Vagina (tissue), 2 donors: ENCODE data around the gene TNFRSF19. TPM values are rescaled to one million over a fixed set of nuclear protein-coding genes. Genes with fewer than 3 reads are reported as not detected.

Experiments
- DNase-seq, 2 donors: peaks; one replicate each; pipeline ENCODE4 v3.0.0-alpha.2; 2017; ENCODE audit errors: extremely low spot score in 2 of 2
- H3K27ac ChIP-seq: fragments of 200-600 bp; sonication (generic); one replicate; pipeline ENCODE4 v1.5.1; 2019
- H3K27me3 ChIP-seq: fragments of 200-600 bp; sonication (generic); one replicate; pipeline ENCODE4 v1.5.1; 2019
- H3K36me3 ChIP-seq, 2 donors: fragments of 200-600 bp; sonication (generic); one replicate each; pipeline ENCODE4 v1.5.1; 2017 to 2019
- H3K4me1 ChIP-seq: fragments of 200-600 bp; sonication (generic); one replicate; pipeline ENCODE4 v1.5.1; 2019
- H3K4me3 ChIP-seq, 2 donors: fragments of 200-600 bp; sonication (generic); 1 replicate in 1 of 2; 2 replicates in 1 of 2; pipeline ENCODE4 v1.5.1; 2016 to 2019
- H3K9me3 ChIP-seq: fragments of 200-600 bp; sonication (generic); one replicate; pipeline ENCODE4 v1.5.1; 2019
- POLR2A ChIP-seq, 2 donors: fragments of 450-650 bp; IDR thresholded peaks; one replicate each; pipeline ENCODE4 v1.6.1; 2017; ENCODE audit warnings: antibody characterized with exemption in 2 of 2, mild to moderate bottlenecking in 2 of 2, moderate library complexity in 2 of 2
- POLR2AphosphoS5 ChIP-seq, 2 donors: sonication (generic); formaldehyde crosslinking; IDR thresholded peaks; one replicate each; pipeline ENCODE4 v1.9.0; 2017; ENCODE audit warnings: antibody characterized with exemption in 2 of 2, mild to moderate bottlenecking in 2 of 2, low read depth in 1 of 2; ENCODE audit not compliant: insufficient read depth in 1 of 2
- intact Hi-C: fragments of 100-400 bp; cut with DNase I; formaldehyde crosslinking; loops from one replicate; pipeline ENCODE4 v1.15.1; 2023
- total RNA-seq: library from RNA; depleted of rRNA; stranded (reverse); fragments of >200 nt; gene quantifications from one replicate; pipeline ENCODE4 v1.2.3, GENCODE V29; 2016
- TF ChIP-seq, protein P1 (sequence below), 3 experiments: fragments of 450-650 bp in 2 of 3; fragments of 200-600 bp in 1 of 3; sonication (generic) in 1 of 3; IDR thresholded peaks; one replicate each; pipeline ENCODE4 v1.5.1; 2017 to 2019; ENCODE audit warnings: antibody characterized with exemption in 3 of 3, mild to moderate bottlenecking in 2 of 3, moderate library complexity in 2 of 3

The TNFRSF19 gene
- total RNA-seq, 1 donor from 2014 or later: 10.3 TPM

DNA sequence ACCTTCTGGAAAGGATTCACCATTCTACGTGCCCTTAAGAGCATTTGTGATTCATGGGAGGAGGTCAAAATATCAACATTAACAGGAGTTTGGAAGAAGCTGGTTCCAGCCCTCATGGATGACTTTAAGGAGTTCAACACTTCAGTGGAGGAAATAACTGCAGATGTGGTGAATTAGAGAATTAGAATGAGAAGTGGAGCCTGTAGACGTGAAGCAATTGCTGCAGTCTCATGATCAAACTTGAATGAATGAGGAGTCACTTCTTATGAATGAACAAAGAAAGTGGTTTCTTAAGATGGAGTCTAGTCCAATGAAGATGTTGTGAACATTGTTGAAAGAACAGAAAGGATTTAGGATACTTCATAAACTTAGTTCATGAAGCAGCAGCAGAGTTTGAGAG is 129.1 kb downstream of the TNFRSF19 start:
- TF ChIP-seq POLR2A (IDR thresholded peaks at IDR 0.05) (no peak), POLR2AphosphoS5 (IDR thresholded peaks at IDR 0.05; ENCODE audit: insufficient read depth in 1 of 2, low read depth in 1 of 2) (no peak)
- TF ChIP-seq, protein P1, sequence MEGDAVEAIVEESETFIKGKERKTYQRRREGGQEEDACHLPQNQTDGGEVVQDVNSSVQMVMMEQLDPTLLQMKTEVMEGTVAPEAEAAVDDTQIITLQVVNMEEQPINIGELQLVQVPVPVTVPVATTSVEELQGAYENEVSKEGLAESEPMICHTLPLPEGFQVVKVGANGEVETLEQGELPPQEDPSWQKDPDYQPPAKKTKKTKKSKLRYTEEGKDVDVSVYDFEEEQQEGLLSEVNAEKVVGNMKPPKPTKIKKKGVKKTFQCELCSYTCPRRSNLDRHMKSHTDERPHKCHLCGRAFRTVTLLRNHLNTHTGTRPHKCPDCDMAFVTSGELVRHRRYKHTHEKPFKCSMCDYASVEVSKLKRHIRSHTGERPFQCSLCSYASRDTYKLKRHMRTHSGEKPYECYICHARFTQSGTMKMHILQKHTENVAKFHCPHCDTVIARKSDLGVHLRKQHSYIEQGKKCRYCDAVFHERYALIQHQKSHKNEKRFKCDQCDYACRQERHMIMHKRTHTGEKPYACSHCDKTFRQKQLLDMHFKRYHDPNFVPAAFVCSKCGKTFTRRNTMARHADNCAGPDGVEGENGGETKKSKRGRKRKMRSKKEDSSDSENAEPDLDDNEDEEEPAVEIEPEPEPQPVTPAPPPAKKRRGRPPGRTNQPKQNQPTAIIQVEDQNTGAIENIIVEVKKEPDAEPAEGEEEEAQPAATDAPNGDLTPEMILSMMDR (IDR thresholded peaks at IDR 0.05): no peak
- no peak overlapping the region for H3K27ac ChIP-seq
- intact Hi-C loops: no loop called here

DNA sequence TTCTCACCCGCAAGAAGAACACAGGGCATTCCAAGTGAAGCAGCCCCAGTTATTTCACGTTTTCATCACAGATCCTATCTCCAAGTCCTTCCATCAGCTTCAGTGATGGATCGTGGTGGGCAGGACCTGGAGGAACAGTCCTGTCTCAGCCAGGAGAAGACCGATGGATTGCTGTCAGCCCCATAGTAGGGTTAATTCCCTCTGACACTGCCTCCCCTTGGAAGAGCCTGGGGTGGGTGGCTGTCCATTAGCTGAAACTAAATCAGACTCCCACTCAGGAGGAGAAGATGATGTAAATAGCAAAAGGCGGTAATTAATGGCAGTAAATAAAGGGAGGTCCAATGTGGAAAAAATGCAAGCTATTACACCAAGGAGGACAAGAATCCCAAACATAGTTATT is 131.0 kb downstream of the TNFRSF19 start:
- Histone ChIP-seq H3K36me3 (no peaks in the 10 kb centered on the region), H3K27ac (peak overlapping the region; percentile 78), H3K27me3 (no peaks in the 10 kb centered on the region), H3K4me1 (peaks cover 15% of the 10 kb centered on the region), H3K4me3 (no peak overlapping the region), H3K9me3 (no peaks in the 10 kb centered on the region)
- no peak for TF ChIP-seq POLR2AphosphoS5 (IDR thresholded peaks at IDR 0.05; ENCODE audit: insufficient read depth in 1 of 2, low read depth in 1 of 2)
- TF ChIP-seq, protein P1 (IDR thresholded peaks at IDR 0.05): no peak
- TF ChIP-seq POLR2A (IDR thresholded peaks at IDR 0.05): no peak
- peak in 1 of 2 donors; percentile 84 for DNase-seq
- intact Hi-C loops: loop anchor here (5.0 kb wide), 1 partner anchor 161 kb away; no protein-coding TSS in a partner anchor

More for the DNA sequence above, 129.1 kb downstream of the TNFRSF19 start:
- no peak for DNase-seq
- no peaks in the 10 kb centered on the region for H3K27me3 ChIP-seq
- no peaks in the 10 kb centered on the region for H3K9me3 ChIP-seq
- H3K4me3 ChIP-seq: no peak overlapping the region
- no peaks in the 10 kb centered on the region for H3K36me3 ChIP-seq
- peaks cover 15% of the 10 kb centered on the region for H3K4me1 ChIP-seq

DNA sequence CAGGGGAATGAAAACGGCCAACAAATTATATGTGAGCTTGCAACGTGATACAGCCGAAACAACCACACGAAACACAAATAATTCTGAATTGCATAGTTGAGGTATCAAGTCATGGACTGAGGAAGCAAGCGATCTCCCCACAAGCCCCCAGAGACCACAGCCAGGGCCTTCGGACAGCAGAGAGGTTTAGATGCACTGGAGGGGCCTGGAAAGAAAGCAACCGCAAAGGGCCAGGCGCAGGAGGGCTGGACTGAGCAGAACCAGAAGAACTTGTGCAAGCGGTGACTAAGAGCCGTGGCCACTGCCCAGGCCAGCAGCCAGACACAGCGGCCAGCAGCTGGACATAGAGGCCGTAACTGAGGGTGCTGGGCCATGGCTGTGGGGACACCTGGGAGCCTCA is 131.4 kb downstream of the TNFRSF19 start:
- H3K4me3 ChIP-seq: no peak overlapping the region
- TF ChIP-seq POLR2AphosphoS5 (IDR thresholded peaks at IDR 0.05; ENCODE audit: insufficient read depth in 1 of 2, low read depth in 1 of 2): peak in 1 of 2 donors; percentile 80
- TF ChIP-seq, protein P1 (IDR thresholded peaks at IDR 0.05): no peak
- H3K9me3 ChIP-seq: no peaks in the 10 kb centered on the region
- peak overlapping the region; percentile 78 for H3K27ac ChIP-seq
- intact Hi-C loops: loop anchor here (5.0 kb wide), 1 partner anchor 161 kb away; no protein-coding TSS in a partner anchor
- peaks cover 15% of the 10 kb centered on the region for H3K4me1 ChIP-seq
- DNase-seq: peak in 1 of 2 donors; percentile 96
- H3K36me3 ChIP-seq: no peaks in the 10 kb centered on the region
- no peaks in the 10 kb centered on the region for H3K27me3 ChIP-seq

DNA sequence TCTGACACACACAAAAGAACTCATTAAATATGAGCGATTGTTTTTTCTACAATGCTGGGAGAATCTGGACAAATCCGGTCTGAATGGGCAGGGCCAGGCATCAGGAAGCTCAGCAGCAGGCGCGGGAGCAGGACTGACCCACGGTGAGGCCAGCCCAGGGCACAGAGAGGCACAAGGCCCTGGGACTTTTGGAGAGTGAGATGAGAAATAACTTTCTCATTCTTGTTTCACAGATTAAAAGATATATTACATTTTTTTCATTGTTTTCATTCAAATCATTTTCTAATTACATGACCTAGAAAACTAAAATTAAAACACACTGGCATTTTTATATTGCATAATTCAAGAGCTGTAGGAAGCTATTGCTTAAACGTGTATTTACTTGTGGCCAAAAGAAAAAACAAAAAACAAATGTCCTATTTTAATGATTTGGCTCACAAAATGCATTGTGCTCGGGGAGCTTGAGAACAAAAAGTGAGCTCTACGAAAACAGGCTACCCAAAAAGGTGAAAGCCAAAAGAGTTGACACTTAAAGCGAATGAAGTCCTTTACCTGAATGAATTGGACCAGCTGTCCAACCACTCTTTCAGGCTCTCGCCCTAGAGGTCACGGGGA is 133.1 kb downstream of the TNFRSF19 start:
- TF ChIP-seq POLR2AphosphoS5 (IDR thresholded peaks at IDR 0.05; ENCODE audit: insufficient read depth in 1 of 2, low read depth in 1 of 2) (peak in 1 of 2 donors; percentile 44), POLR2A (IDR thresholded peaks at IDR 0.05) (no peak)
- TF ChIP-seq, protein P1 (IDR thresholded peaks at IDR 0.05): no peak
- H3K4me1 ChIP-seq: peaks cover 15% of the 10 kb centered on the region
- H3K27me3 ChIP-seq: no peaks in the 10 kb centered on the region
- no peaks in the 10 kb centered on the region for H3K9me3 ChIP-seq
- peak overlapping the region; percentile 78 for H3K27ac ChIP-seq
- intact Hi-C loops: loop anchor here (5.0 kb wide), 1 partner anchor 159 kb away; no protein-coding TSS in a partner anchor
- no peak overlapping the region for H3K4me3 ChIP-seq
- DNase-seq: peak in 1 of 2 donors; percentile 72
- no peaks in the 10 kb centered on the region for H3K36me3 ChIP-seq

DNA sequence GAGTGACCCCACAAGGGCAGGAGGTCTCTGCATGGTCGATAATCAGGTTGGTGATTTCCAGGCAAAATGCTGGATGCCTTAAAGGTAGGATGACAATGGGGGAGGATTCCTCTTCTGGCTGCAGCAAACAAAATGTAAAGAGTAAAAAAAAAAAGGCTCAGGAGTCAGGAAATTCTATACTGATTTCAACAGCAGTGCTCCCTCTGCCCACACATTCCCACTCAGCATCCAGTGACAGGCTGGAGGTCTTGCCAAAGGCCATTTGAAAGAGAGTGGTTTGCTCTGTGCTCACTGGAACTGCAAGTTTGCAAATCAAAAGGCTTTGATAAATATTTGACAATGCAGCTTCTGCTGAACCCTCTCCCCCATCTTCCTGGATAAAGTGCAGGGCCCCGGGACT is 135.4 kb downstream of the TNFRSF19 start:
- no peak overlapping the region for H3K27ac ChIP-seq
- no peaks in the 10 kb centered on the region for H3K36me3 ChIP-seq
- H3K27me3 ChIP-seq: no peaks in the 10 kb centered on the region
- intact Hi-C loops: loop anchor here (2.0 kb wide), 1 partner anchor 41 kb away; no protein-coding TSS in a partner anchor
- H3K9me3 ChIP-seq: no peaks in the 10 kb centered on the region
- H3K4me3 ChIP-seq: no peak overlapping the region
- no peak for DNase-seq
- TF ChIP-seq POLR2A (IDR thresholded peaks at IDR 0.05): no peak
- no peak for TF ChIP-seq POLR2AphosphoS5 (IDR thresholded peaks at IDR 0.05; ENCODE audit: insufficient read depth in 1 of 2, low read depth in 1 of 2)
- TF ChIP-seq, protein P1 (IDR thresholded peaks at IDR 0.05): no peak
- H3K4me1 ChIP-seq: peaks cover 17% of the 10 kb centered on the region
